K562 (cell line): ENCODE measurements around the gene CLEC18B. TPM values are rescaled to one million over a fixed set of nuclear protein-coding genes. Genes with fewer than 3 reads are reported as not detected.
"Not testable (repeated sequence)": the region's sequence is repeated elsewhere in the genome, so short reads cannot be mapped to it uniquely, and the experiment has no call there.

Source experiments
- ATAC-seq: fragments of 200-7000 bp; cut with Tn5 transposase; 3 replicates; pipeline ENCODE4 v1.9.1; 2020; ENCODE audit warnings: moderate library complexity
- BruUV-seq: library from RNA; stranded (reverse); fragments of 400-500 nt; replicated peaks from 2 replicates; lab custom pipeline; 2021; lab: Mats Ljungman, UMichigan
- CTCF ChIA-PET: fragments of 300-600 bp; formaldehyde crosslinking; extraction: SDS; loops from one replicate; lab custom pipeline; 2021; ENCODE audit warnings: low intra/inter-chr PET ratio; lab: Yijun Ruan, JAX
- POLR2A ChIA-PET: fragments of 300-600, 350-650 bp; sonication (Branson Sonifier 250); formaldehyde crosslinking; extraction: SDS; loops from one replicate; lab custom pipeline; 2021; ENCODE audit warnings: antibody characterized with exemption, inconsistent platforms; lab: Yijun Ruan, JAX
- DNase-seq, 4 experiments: peaks; one replicate each; pipeline versions ENCODE4 v3.0.0 to v3.0.0-alpha.2; 2011 to 2018; ENCODE audit warnings: low spot score in 3 of 4, mixed read lengths in 3 of 4; ENCODE audit errors: extremely low read depth in 1 of 4
- FAIRE-seq: peaks from 2 replicates; lab custom pipeline; 2011; peaks lifted over from hg19 to GRCh38; lab: Jason Lieb, UNC
- H2AFZ ChIP-seq: 2 replicates; pipeline ENCODE4 v1.6.0; 2011; ENCODE audit warnings: low read depth, low read length, control low read depth, inconsistent platforms
- H3K27ac ChIP-seq: fragments of 200-600 bp; 3 replicates; pipeline ENCODE4 v1.8.0; 2011; ENCODE audit warnings: low read depth, mild to moderate bottlenecking, control low read depth, inconsistent platforms, low read length, moderate library complexity, mixed read lengths; ENCODE audit errors: extremely low read depth
- H3K27me3 ChIP-seq, 2 experiments: fragments of 300-600 bp in 1 of 2; 2 replicates in 1 of 2; 3 replicates in 1 of 2; pipeline versions ENCODE4 v1.6.0 to v1.8.0; 2011; ENCODE audit warnings: inconsistent platforms in 2 of 2, low read length in 2 of 2, mild to moderate bottlenecking in 1 of 2, mixed read lengths in 1 of 2, moderate library complexity in 1 of 2; ENCODE audit not compliant: control insufficient read depth in 2 of 2, insufficient read depth in 2 of 2
- H3K36me3 ChIP-seq: fragments of 300-600 bp; 3 replicates; pipeline ENCODE4 v1.8.0; 2011; ENCODE audit warnings: mild to moderate bottlenecking, low read length, inconsistent platforms; ENCODE audit not compliant: control insufficient read depth, insufficient read depth
- H3K4me1 ChIP-seq, 2 experiments: fragments of 200-600 bp in 1 of 2; replicated peaks in 1 of 2; 2 replicates in 1 of 2; 3 replicates in 1 of 2; pipeline versions ENCODE4 v1.5.1 to v1.8.0; 2011; ENCODE audit warnings: inconsistent platforms in 2 of 2, low read length in 2 of 2, mild to moderate bottlenecking in 1 of 2, mixed read lengths in 1 of 2, moderate library complexity in 1 of 2; ENCODE audit not compliant: control insufficient read depth in 2 of 2, insufficient read depth in 2 of 2
- H3K4me2 ChIP-seq: 2 replicates; pipeline ENCODE4 v1.6.1; 2011; ENCODE audit warnings: low read length, control low read depth, inconsistent platforms, mixed read lengths; ENCODE audit not compliant: insufficient read depth
- H3K4me3 ChIP-seq: fragments of 200-600 bp; sonication (generic), shearing (Covaris generic); 2 replicates; pipeline ENCODE4 v1.5.1; 2016; ENCODE audit warnings: control low read depth, inconsistent platforms
- H3K79me2 ChIP-seq: fragments of 200-600 bp; 3 replicates; pipeline ENCODE4 v1.8.0; 2011; ENCODE audit warnings: low read length, inconsistent platforms; ENCODE audit not compliant: control insufficient read depth, insufficient read depth
- H3K9ac ChIP-seq, 2 experiments: 2 replicates each; pipeline versions ENCODE4 v1.6.0 to v1.6.1; 2011; ENCODE audit warnings: low read depth in 2 of 2, low read length in 2 of 2, control low read depth in 1 of 2, inconsistent platforms in 1 of 2, mild to moderate bottlenecking in 1 of 2, mixed read lengths in 1 of 2; ENCODE audit not compliant: insufficient read depth in 1 of 2
- H3K9me1 ChIP-seq: one replicate; pipeline ENCODE4 v1.6.0; 2011; ENCODE audit warnings: inconsistent platforms, mild to moderate bottlenecking, low read length, moderate library complexity; ENCODE audit not compliant: control insufficient read depth, insufficient read depth
- H3K9me3 ChIP-seq: replicated peaks from 2 replicates; pipeline ENCODE4 v1.5.1; 2011; ENCODE audit warnings: low read depth, low read length, inconsistent platforms; ENCODE audit not compliant: control insufficient read depth, insufficient read depth
- H4K20me1 ChIP-seq: replicated peaks from 2 replicates; pipeline ENCODE4 v1.6.1; 2011; ENCODE audit warnings: low read length, inconsistent platforms, mixed read lengths; ENCODE audit not compliant: control insufficient read depth, insufficient read depth
- C11orf30 ChIP-seq: fragments of 450-650 bp; IDR thresholded peaks from 2 replicates; pipeline ENCODE4 v1.6.1; 2016; ENCODE audit warnings: low read depth, mild to moderate bottlenecking
- ZNF316 ChIP-seq: fragments of 450-650 bp; IDR thresholded peaks from 2 replicates; pipeline ENCODE4 v1.6.1; 2016
- WGBS: fragments of 100-300 bp; shearing (Covaris generic); methylation state at CpG from one replicate; pipeline ENCODE4 v1.1.6; 2016; ENCODE audit warnings: low coverage, mixed read lengths; ENCODE audit not compliant: insufficient coverage; ENCODE audit errors: missing lambda C conversion rate; 5-methylcytosine and 5-hydroxymethylcytosine counted together
- in situ Hi-C: fragments of 300-500 bp; cut with MboI; formaldehyde crosslinking; loops from 4 replicates; pipeline ENCODE4 v1.15.0; 2018; ENCODE audit warnings: inconsistent platforms, mixed read lengths
- intact Hi-C: fragments of 100-400 bp; cut with micrococcal nuclease; formaldehyde crosslinking; loops from 2 replicates; pipeline ENCODE4 v1.14.2; 2022
- polyA plus RNA-seq, 8 experiments: library from polyadenylated mRNA; depleted of rRNA in 4 of 8; stranded (reverse) in 5 of 8; unstranded in 3 of 8; fragments of >200 nt; fragmentation: Nextera tagmentation in 2 of 8; fragmentation: Illumina TruSeq in 1 of 8; extraction: Ambion mirVana in 2 of 8; extraction: Trizol in 1 of 8; gene quantifications; 2 replicates each; pipeline versions ENCODE4 v1.2.1 to v1.2.3, GENCODE V29; 2011 to 2014; ENCODE audit warnings: inconsistent platforms in 1 of 8, missing spikeins in 1 of 8
- total RNA-seq, 7 experiments: library from RNA; depleted of rRNA in 6 of 7; stranded (reverse); fragments of >200 nt in 6 of 7; fragmentation: Illumina TruSeq in 2 of 7; extraction: Trizol in 2 of 7; gene quantifications; 2 replicates each; pipeline versions ENCODE4 v1.2.1 to v1.2.3, GENCODE V29; 2011 to 2021; ENCODE audit warnings: low replicate concordance in 1 of 7
- TF ChIP-seq, protein P1 (sequence below), 2 experiments: fragments of 450-650 bp; IDR thresholded peaks; 2 replicates each; pipeline ENCODE4 v1.6.1; 2016

The CLEC18B gene
- total and polyA plus RNA-seq, 9 of the 15 experiments (the other 6 are each of a cell fraction or from before 2014, with no cell fraction given) = 0.23 to 7.6 (median 3.5) TPM

DNA sequence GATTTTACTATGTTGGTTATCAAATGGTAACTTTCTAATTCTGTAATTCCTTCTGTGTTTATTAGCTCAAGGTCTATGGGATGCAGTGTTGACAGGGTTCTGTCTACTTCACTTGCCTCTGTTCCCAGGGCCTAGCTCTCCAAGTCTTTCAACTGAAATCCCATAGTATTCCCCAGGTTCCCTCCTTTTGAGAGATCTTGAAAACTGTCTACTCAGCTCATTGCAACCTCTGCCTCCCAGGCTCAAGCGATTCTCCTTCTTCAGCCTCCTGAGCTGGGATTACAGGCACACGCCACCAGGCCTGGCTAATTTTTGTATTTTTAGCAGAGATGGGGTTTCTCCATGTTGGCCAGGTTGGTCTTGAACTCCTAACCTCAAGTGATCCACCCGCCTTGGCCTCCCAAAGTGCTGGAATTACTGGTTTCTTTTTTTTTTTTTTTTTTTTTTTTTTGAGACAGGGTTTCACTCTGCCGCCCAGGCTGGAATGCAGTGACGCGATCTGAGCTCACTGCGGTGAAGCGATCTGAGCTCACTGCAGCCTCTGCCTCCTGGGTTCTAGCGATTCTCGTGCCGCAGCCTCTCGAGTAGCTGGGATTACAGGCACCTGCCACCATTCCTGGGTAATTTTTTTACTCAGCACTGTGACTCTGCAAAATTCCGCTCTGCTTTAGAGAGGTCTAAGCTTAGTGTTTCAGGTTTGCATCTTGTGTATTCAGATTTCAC is 22.5 kb upstream of the CLEC18B start:
- not testable (repeated sequence) for H3K36me3 ChIP-seq, H3K9me3 ChIP-seq, BruUV-seq, H3K4me1 ChIP-seq, H3K4me3 ChIP-seq
- WGBS = 92% methylated on average over 9 of the region's 13 CpGs
- TF ChIP-seq C11orf30 = peak; percentile 59
- TF ChIP-seq, protein P1, sequence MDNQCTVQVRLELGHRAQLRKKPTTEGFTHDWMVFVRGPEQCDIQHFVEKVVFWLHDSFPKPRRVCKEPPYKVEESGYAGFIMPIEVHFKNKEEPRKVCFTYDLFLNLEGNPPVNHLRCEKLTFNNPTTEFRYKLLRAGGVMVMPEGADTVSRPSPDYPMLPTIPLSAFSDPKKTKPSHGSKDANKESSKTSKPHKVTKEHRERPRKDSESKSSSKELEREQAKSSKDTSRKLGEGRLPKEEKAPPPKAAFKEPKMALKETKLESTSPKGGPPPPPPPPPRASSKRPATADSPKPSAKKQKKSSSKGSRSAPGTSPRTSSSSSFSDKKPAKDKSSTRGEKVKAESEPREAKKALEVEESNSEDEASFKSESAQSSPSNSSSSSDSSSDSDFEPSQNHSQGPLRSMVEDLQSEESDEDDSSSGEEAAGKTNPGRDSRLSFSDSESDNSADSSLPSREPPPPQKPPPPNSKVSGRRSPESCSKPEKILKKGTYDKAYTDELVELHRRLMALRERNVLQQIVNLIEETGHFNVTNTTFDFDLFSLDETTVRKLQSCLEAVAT (IDR thresholded peaks at IDR 0.05) = peak in 1 of 2 experiments; percentile 56; a peak in 1 of 4 replicates
- TF ChIP-seq ZNF316 = peak; percentile 62
- TF ChIP-seq, all 486 proteins: peak for 3; not testable (repeated sequence) for 483
- H3K9ac ChIP-seq, CTCF ChIA-PET, H4K20me1 ChIP-seq, H2AFZ ChIP-seq, H3K4me2 ChIP-seq, H3K27ac ChIP-seq, H3K9me1 ChIP-seq, DNase-seq, H3K27me3 ChIP-seq, ATAC-seq, H3K79me2 ChIP-seq: not testable (repeated sequence)
- FAIRE-seq = peak; percentile 74
- POLR2A ChIA-PET = interaction anchor here (1.6 kb wide), 1 partner anchor 10 kb away, joined by 4 read pairs; no protein-coding TSS in a partner anchor
- intact Hi-C loops (loop anchor here (2.0 kb wide), 1 partner anchor 119 kb away; no protein-coding TSS in a partner anchor), in situ Hi-C loops (loop anchor here (5.0 kb wide), 1 partner anchor 119 kb away; no protein-coding TSS in a partner anchor)
